GM21515 (cell line): ENCODE measurements around the gene CSF3.
"Not testable (repeated sequence)": the region's sequence is repeated elsewhere in the genome, so short reads cannot be mapped to it uniquely, and the experiment has no call there.

ENCODE experiments used
- ATAC-seq: cut with Tn5 transposase; IDR thresholded peaks from one replicate; pipeline ENCODE4 v1.9.1; 2021; ENCODE audit not compliant: unreplicated experiment

Gene CSF3

DNA sequence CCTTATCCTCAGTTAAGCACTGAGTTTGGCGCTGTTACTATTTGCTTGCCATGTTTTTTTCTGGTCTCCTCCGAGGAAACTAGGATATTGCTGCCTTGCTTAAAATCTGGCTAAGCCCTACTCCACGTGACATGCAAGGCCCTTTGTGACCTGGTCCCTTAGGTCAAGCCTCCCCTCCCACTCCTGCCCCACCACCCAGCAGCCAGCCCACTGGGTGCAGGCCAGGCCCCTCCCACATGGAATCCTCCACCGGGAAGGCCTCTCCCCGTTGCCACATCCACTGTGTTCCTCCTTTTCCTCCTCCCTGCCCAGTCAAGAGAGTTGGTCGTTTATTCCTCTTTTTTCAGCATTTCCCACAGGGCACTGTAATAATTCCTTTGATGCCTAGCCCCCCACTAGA is 18.4 kb upstream of the CSF3 start:
- ATAC-seq, result no peak

DNA sequence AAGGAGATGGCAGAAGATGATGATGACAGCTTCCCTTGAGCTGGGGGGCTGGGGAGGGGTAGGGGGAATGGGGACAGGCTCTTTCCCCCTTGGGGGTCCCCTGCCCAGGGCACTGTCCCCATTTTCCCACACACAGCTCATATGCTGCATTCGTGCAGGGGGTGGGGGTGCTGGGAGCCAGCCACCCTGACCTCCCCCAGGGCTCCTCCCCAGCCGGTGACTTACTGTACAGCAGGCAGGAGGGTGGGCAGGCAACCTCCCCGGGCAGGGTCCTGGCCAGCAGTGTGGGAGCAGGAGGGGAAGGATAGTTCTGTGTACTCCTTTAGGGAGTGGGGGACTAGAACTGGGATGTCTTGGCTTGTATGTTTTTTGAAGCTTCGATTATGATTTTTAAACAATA is 17.7 kb upstream of the CSF3 start:
- ATAC-seq, result no peak

DNA sequence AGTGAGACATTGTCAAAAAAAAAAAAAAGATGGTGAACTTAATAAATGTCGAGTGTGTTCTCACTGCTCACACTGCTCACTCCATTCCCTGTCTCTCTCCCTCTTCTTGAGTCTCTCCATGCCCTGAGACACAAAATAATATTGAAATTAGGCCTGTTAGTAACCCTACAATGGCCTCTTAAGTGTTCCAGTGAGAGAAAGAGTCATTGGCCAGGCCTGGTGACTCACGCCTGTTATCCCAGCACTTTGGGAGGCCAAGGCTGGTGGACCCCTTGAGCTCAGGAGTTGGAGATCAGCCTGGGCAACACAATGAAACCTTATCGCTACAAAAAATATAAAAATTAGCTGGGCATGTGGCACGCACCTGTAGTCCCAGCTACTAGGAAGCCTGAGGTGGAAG is 16.2 kb upstream of the CSF3 start:
- no peak for ATAC-seq

GRCh38 chr17:40000161-40000560 is 15.1 kb upstream of the CSF3 start:
- no peak for ATAC-seq

GRCh38 chr17:40001335-40001734 is 13.9 kb upstream of the CSF3 start:
- ATAC-seq, result not testable (repeated sequence)

- no peak for ATAC-seq
These were observed 11.2 kb upstream of the CSF3 start for GRCh38 chr17:40004072-40004471.

GRCh38 chr17:40004712-40005111 is 10.5 kb upstream of the CSF3 start:
- no peak for ATAC-seq

DNA sequence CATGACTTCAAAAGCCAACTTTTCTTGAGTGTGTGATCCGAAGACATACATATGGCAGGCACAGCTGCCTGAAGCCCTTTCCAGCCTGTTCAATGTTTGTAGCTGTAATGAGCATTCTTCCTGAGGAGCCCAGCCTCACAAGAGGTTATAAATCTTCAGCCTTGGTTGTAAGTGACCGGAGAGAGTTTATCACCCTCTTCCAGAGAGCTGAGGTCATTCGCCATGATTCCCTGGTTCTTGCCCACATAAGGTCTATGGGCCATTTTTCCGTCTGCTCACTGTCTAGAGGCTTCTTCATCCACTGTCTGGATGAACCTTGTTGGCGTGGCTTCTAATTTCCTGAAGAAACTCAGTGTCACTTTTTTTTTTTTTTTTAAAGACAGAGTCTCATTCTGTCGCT is 9.7 kb upstream of the CSF3 start:
- no peak for ATAC-seq

- not testable (repeated sequence) for ATAC-seq
These were observed 4.2 kb upstream of the CSF3 start for GRCh38 chr17:40010946-40011500.

DNA sequence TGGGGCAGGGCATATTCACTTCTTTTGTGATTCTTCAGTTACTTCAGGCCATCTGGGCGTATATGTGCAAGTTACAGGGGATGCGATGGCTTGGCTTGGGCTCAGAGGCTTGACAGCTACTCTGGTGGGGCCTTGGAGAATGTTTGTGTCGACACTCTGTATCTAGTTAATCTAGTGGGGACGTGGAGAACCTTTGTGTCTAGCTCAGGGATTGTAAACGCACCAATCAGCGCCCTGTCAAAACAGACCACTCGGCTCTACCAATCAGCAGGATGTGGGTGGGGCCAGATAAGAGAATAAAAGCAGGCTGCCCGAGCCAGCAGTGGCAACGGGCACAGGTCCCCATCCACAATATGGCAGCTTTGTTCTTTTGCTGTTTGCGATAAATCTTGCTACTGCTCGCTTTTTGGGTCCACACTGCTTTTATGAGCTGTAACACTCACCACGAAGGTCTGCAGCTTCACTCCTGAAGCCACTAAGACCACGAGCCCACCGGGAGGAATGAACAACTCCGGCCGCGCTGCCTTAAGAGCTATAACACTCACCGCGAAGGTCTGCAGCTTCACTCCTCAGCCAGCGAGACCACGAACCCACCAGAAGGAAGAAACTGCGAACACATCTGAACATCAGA is 3.1 kb upstream of the CSF3 start:
- not testable (repeated sequence) for ATAC-seq

DNA sequence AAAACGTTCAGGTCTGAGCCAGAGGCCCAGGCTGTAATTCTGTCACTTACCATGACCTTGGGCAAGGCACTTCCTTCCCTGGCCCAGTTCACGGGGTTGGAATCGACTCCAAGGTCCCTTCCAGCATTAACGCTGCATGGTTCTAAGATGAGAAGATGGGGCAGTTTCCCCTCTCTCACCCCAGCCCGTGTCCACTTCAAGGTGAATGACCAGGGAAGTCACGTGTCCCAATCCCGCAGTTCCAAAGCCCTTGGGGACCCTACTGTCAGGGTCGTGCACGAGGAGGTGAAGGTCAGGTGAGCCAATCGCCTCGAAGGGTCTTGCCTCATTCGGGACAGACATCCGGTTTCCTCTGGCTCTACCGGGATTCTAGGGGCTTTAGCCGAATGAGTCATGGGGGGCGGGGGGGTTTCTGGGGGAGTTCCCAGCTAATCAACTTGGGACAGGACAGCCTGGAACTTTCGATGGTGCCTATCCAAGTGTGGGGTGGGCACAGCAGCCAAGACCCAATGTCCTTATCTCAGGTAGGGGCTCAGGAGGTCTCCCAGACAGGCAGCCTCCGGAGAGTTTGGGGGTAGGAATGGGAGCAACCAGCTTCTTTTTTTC is 762 bp upstream of the CSF3 start:
- no peak for ATAC-seq

DNA sequence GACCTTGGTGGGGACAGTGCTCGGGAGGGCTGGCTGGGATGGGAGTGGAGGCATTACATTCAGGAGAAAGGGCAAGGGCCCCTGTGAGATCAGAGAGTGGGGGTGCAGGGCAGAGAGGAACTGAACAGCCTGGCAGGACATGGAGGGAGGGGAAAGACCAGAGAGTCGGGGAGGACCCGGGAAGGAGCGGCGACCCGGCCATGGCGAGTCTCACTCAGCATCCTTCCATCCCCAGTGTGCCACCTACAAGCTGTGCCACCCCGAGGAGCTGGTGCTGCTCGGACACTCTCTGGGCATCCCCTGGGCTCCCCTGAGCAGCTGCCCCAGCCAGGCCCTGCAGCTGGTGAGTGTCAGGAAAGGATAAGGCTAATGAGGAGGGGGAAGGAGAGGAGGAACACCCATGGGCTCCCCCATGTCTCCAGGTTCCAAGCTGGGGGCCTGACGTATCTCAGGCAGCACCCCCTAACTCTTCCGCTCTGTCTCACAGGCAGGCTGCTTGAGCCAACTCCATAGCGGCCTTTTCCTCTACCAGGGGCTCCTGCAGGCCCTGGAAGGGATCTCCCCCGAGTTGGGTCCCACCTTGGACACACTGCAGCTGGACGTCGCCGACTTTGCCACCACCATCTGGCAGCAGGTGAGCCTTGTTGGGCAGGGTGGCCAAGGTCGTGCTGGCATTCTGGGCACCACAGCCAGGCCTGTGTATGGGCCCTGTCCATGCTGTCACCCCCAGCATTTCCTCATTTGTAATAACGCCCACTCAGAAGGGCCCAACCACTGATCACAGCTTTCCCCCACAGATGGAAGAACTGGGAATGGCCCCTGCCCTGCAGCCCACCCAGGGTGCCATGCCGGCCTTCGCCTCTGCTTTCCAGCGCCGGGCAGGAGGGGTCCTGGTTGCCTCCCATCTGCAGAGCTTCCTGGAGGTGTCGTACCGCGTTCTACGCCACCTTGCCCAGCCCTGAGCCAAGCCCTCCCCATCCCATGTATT is 1.1 kb downstream of the CSF3 start:
- no peak for ATAC-seq

DNA sequence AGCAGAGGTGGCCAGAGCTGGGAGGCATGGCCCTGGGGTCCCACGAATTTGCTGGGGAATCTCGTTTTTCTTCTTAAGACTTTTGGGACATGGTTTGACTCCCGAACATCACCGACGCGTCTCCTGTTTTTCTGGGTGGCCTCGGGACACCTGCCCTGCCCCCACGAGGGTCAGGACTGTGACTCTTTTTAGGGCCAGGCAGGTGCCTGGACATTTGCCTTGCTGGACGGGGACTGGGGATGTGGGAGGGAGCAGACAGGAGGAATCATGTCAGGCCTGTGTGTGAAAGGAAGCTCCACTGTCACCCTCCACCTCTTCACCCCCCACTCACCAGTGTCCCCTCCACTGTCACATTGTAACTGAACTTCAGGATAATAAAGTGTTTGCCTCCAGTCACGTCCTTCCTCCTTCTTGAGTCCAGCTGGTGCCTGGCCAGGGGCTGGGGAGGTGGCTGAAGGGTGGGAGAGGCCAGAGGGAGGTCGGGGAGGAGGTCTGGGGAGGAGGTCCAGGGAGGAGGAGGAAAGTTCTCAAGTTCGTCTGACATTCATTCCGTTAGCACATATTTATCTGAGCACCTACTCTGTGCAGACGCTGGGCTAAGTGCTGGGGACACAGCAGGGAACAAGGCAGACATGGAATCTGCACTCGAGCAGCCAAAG is 2.3 kb downstream of the CSF3 start:
- ATAC-seq, result no peak

GRCh38 chr17:40018211-40019121 is 3.2 kb downstream of the CSF3 start:
- no peak for ATAC-seq

- ATAC-seq, result no peak
These were observed 4.1 kb downstream of the CSF3 start for GRCh38 chr17:40019140-40019991.

DNA sequence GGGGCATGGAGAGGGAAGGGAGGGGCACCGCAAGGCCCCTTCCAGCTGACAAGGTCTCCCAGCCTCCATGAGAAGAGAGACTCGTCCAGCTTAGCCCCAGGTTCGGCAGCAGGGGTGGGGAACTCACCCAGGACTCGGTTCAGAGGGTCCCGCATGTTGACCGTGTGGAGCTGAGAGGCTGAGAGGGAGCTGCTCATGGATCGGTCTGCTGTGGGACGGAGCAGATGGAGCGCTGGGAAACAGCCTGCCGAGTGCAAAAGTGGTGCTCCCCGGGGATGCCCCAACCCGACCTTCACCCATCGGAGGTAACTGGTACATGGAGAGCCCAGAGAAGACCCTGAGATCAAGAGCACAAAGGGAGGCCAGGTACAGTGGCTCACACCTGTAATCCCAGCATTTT is 4.9 kb downstream of the CSF3 start:
- no peak for ATAC-seq

GRCh38 chr17:40021451-40021971 is 6.3 kb downstream of the CSF3 start:
- ATAC-seq, result no peak

DNA sequence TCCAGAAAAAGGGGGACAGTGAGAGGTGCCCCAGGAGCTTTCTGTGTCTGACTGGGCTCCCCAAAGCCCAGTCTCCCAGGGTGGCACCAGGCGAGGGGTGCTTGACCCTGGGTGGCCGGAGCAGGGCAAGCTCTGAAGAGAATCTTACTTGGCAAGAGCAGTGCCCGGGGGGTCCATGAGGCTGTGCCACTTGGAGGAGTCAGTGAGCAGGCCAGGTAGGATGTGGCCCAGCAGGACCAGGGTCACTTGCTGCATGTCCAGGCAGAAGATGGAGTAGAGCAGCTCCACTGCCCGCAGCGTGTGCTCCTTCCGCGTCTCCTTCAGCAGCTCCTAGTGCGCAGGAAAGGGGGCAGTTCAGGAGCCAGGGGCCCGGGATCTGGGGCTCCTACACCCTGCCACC is 7.3 kb downstream of the CSF3 start:
- ATAC-seq, result no peak
